Stimulated activated CD4-positive, alpha-beta T cell treated with anti-CD3 and anti-CD28 coated beads, Interleukin-2, amount 100 ng/mL, for 4 hours (primary cell): ENCODE results near the gene RNF169.
"Not testable (repeated sequence)": the region's sequence is repeated elsewhere in the genome, so short reads cannot be mapped to it uniquely, and the experiment has no call there.

Source experiments
- DNase-seq: peaks from one replicate; pipeline ENCODE4 v3.0.0-alpha.2; 2020; ENCODE audit warnings: low read depth

RNF169 gene

DNA sequence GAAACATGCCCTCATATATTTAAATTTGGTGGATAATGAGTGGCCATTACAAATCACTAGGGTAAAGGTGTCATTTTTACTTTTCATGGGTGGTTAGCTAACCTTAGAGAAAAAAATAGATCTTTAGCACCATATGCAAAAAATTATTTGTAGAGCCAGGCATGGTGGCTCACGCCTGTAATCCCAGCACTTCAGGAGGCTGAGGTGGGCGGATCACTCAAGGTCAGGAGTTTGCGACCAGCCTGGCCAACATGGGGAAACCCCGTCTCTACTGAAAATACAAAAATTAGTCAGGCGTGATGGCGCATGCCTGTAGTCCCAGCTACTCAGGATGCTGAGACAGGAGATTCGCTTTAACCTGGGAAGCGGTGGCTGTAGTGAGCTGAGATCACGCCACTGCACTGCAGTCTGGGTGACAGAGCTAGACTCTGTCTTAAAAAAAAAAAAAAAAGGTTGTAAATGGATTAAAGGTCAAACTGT, 19.6 kb downstream of the RNF169 start:
- DNase-seq = not testable (repeated sequence)

DNA sequence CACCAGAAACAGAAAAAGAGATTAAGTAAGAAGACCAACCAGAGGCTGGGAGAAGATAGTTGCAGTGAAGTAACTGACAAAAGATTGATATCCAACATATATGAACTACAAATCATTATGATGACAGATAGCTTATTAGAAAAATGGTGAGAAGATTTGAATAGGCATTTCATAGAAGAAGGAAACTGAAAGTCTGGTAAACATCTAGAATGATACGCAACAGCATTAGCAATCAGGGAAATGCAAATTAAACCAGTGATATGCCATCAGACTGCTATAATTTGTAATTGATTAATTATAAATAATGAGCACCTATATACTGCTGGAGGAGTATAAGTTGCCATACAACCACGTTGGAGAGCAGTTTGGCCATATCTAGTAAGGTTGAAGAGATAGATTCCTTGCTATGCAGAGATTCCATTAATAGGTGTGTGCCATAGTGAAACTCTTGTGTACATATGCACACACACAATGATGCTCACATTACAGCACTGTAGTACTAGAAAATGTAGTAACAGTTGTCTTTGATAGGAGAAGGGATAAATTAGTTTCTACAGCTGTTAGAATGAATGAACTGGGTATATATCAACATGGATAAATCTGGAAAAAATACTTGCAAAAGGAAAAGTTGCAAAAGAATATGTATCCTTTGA, 20.5 kb downstream of the RNF169 start:
- DNase-seq = no peak

DNA sequence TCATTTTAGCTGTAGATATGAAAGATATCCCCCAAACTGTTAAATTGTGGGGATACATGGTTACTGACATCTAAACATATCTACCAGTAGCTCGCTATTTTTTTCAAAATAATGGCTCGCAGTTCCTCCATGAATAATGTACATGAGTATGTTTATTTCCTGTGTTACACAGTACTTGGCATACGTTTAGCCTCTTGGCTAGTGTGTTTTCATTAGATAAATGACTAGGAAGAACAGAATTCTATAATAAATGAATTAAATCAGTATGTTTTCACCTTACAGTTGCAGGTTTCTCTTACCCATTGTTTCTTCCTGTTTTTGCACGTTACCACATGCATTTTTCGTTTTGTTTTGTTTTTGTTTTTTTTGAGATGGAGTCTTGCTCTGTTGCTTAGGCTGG, 21.8 kb downstream of the RNF169 start:
- DNase-seq = no peak

DNA sequence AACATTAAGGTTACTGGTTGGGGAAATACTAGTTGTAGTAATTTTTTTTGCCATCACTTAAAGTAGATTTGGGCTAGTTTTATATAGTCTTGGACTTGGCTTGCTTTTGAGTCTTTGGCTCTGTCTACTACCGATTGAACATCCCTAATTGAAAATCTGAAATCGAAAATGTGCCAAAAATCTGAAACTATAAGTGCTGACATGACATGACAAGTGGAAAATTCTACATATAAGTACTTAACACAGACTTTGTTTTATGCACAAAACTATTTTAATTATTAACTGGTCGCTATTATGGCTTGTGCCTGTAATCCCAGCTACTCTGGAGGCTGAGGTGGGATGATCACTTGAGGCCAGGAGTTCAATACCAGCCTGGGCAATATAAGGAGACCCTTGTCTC, 22.5 kb downstream of the RNF169 start:
- DNase-seq = no peak

DNA sequence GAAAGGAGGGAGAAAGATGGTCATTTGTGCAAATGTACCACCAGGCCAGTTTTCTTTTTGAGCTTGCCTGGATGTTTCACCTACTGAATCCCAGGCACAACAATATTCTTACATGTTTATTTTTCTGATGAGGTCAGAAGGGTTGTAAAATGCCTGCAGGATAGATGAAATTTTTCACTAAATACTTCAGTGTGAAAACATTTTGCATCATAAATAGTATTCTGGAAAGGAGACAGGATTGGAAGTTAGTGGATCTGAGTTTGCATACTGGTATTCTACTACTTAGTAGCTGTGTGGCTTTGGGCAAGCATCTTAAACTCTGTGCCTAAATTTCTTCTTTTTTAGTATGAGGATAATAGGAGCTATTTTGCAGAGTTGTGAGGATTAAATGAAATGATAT, 24.8 kb downstream of the RNF169 start:
- DNase-seq = no peak

DNA sequence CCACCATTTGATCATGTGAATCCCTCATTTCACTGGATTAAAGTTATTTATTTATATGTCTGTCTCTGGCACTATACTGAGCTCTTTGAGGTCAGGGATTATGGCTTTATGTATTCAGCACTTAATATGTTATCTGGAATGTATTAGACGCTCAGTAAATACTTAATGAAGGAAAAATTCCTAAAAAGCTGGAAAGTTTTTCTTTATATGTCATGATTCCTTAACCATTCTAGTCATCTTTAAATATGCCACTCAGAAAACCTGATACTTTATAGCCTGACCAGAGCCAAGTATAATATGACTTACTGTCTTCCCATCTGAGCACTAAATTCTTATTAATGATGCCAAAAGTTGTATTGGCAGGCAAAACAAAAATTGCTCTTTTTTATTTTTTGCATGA, 27.1 kb downstream of the RNF169 start:
- DNase-seq = no peak

DNA sequence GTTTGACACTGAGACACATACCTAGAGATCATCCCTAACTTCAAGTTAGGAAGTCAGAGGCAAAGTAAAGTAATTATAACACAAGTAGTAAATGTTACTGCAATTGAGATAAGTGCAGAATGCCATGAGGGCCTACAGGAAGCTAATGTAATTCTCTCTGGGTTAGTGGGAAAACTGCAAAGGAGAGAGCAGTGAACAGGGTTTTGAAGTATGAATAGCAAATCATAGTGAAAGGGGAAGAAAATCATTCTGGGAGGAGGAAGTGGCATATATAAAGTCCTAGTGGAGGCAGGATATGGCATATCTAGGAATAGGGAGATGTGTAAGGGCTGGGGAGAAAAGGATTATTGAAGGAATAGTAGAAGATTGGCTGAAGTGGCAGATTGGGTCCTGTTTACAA, 27.9 kb downstream of the RNF169 start:
- no peak for DNase-seq

DNA sequence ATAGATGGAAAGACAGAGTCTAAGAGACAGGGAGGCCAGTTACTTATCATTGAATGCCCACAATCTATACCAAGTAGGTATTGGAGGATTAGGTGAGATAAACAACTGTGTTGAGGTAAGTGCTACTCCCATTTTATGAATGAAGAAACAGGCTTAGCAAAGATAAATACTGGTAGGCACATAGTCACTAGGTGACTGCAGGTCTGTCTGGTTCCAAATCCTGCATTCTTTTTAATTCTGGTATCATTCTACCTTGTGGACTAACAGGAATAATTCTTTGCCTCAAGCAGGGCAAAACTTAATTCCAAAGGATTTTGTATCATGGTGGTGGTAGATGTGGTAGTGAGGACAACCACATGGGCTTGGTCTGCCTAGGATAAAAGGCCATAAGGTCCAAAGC, 28.4 kb downstream of the RNF169 start:
- DNase-seq = no peak

DNA sequence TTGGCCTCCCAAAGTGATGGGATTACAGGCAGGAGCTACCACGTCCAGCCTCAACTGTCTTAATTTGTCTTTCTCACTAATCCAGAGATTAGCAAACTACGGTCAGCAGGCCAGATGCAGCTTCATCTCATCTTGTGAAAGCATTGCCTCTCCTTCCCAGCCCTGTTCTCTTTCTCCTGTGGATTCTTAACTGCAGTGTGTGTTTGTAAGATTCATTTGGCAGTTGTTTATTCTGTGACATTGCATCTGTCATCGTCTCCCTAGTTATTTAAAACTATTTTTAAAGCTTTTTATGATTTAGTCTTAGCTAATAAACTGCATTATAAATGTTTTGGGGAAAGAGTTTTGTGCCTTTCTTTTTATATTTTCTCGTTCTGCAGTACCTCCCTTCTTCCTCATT, 29.2 kb downstream of the RNF169 start:
- no peak for DNase-seq

DNA sequence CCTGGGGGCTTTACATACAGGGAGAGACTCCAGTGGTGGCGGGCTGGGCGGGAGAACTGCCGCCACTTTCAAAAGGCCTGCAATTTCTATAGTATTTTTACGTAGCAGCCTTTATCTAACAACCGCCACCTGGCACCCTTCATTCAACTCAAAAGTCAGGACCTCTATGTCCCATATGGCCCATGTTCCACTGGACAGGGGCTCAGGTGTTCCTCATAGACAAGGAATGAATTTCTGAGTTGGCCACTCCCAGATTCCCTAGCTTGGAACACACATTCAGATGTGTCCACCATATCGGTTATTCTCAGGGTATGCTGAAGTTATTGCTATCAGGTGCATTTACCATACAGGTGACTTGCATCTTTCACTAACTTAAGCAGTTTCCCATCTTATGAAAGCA, 29.9 kb downstream of the RNF169 start:
- no peak for DNase-seq

DNA sequence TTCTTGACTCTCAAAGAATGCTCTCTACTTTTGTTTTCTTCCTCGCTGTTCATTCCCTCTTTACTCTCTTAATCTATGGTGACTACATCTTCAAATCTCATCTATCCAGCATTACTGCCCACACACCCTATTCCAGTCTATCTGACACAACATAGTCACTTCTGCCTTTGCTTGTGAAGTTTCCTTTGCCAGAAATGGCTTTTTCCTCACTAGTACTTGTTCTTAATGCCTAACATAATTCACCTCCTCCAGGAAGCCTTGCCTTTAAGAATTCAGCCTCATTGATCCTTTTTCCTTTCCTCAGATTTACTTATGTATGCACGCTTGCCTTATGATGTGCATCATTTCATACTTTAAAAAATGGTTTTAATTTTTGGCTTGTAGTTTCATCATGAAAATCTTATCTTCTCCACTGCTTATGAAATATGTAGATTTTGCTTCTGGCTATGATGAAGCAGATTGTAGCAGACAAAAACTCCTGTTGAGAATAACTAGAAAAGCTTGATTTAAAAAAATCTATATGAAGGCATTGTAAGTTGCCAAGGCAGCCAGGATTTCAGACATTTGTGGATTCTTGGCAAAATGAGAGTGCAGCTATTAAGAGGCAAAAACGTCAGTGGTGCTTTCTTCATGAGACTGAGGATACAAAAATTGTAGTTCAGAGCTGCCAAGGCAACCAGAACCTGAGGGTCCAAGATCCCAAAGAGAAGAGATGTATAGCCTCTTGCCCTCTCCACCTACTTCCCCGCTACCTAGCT, 31.8 kb downstream of the RNF169 start:
- DNase-seq = no peak

DNA sequence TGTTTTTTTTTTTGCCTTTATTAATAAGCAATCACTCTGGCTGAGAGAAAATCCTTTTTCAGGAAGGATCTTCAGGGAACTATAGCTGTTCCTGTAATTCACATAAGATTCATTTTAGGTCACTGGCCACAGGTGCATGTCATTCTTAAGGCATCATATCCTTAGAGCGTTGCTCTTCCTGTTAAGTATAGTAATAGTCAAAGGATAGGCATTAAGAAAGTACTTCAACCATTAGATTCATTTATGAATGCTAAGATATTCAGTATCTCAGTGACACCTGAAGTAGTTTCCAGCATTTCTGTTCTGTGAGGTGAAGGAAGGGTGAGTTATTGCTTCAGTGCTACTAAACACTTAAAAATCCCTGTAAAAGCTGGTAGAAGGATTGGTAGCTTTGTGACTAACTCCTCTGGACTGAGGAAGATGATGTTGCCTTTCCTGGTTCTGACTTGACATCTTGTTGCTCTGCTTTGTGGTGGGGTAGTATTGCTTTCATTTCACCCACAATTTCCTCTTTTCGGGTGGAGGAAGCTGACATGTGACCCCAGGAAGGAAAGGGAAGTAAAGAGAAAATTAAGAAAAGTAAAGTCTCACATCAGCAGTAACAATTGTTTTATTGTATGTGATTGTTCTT, 34.7 kb downstream of the RNF169 start:
- DNase-seq = no peak

DNA sequence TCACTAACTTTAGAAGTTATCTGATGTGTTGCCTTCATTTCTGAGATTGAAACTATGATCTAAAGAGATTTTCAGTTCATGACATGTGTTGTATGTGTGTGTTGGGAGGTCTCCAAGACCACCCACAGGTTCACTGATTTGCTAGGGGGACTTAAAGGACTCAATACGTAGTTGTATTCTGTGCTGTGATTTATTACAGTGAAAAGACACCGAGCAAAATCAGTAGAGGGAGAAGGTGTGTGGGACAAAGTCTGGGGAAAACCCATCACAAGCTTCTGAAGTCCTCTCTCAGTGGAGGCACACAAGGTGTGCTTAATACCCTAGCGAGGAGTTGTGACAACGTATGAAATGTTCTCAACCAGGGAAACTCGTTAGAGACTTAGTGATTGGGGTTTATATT, 35.6 kb downstream of the RNF169 start:
- no peak for DNase-seq

DNA sequence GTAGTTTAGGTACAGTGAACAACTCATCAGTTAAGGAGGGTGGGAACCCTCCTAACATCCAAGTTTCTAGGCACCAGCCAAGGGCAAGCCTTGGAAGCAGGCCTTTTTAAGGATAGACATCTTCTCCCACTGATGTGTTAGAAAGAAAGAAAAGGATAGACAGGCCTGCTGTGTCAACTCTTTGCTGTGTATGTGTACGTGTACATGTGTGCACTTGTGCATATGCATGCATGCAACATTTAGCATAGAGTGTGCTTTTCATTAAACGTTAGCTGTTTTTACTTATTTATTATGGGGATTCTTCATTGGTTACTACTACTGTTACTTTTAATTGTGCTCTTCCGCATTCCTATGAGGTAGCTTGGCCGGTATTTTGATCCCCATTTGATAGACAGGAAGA, 36.1 kb downstream of the RNF169 start:
- no peak for DNase-seq

DNA sequence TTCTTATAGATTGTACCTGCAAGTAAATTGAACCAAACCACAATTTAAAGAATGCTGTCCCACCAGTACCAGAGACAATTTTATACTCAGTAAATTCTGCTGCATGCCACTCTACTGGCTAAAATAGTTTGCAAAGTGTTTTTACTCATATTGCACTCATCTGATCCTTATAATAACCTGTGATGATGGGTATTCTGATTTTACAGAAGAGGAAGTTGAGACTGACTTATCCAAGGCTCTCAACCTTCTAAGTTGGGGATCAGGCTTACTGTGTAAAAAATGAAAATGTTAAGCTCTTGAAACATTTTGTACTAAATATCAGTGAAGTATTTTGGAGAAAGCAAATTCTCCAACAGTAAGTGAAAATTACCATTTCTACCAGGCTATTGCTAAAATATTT, 37.9 kb downstream of the RNF169 start:
- DNase-seq = no peak

DNA sequence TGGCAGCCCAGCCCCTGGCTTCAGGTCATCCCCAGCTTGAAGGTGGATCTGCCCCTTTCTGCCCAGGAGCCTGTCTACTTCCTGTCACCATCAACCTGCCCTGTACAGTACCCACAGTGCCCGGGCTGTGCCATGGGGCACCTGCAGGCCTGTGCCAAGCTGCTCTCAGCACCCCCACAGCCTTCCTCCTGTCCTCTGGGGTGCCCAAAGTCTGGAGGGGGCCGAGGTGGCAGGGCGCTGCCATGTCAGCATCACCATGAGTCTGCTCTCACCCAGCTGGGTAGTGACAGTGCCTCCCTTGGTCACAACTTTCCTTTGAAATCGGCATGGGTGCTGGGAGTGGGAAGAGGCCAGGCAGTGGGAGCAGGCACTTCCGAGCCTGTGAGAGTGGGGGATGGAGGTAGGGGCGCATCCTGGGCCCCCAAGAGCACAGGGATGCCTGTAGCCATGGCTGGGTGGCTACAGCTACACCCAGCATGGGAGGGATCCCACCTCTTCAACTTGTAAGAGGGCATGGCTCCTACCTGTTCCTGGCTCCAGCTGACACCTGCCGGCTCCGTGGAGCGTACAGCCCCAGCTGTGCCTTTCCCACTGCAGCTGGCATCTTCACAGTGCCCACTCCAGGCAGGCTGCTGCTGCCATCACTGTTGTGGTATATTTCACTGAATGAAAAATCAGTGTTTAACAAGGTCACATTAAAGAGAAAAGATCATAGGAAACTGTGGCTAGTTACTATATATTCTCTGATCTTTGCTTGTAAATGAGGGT, 42.9 kb downstream of the RNF169 start:
- no peak for DNase-seq

DNA sequence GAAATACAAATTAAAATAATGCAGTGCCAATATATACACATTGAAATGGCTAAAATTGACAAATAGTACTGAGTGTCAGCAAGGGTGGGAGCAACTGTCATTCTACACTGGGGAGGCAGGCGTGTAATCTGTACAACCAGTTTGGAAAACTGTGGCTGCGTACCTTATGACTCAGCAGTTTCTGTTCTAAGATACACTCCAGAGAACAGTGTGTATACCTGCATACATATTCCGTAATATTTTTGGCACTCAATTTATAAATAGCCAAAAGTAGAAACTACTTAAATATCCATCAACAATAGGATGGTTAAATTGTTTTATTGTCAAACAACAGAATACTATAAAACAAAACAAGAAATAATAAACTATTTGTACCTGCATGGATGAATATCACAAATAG, 57.6 kb downstream of the RNF169 start:
- DNase-seq = no peak

DNA sequence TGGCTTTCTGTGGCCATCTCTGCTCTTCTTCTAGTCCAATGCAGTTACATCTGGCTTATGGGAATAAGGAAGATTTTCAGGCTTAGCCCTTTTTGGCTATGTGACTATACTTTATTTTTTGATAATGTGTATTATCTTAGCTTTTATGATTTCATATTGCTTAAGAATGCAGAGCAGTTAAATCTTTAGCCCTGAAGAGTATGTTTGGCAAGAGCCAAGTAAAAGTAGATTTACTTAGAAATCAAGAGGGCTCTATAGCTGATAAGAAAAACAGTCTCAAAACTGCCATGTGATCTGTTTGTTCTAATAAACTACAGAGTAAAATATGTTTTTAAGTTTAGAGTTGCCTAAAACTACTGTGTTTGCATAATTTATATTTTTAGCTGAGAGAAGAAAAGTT, 61.2 kb downstream of the RNF169 start:
- DNase-seq = no peak

DNA sequence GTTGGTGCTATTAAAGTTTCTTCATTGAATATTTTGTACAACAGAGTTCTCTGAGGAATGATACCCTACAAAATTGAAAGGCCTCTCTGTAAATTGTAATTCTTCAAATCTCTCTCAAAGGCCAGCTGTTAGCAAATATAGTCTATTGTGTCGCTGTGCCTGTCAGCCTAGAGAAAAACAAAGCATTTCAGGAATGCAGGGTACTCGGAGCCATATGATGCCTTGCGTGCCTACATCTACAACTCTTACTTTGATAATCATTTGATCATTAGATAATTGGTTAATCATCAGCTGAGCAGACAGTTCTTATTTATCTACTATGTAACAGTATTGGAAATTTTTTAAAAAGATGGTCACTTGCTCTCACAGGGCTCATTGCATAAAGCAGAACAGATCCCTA, 67.3 kb downstream of the RNF169 start:
- DNase-seq = no peak

DNA sequence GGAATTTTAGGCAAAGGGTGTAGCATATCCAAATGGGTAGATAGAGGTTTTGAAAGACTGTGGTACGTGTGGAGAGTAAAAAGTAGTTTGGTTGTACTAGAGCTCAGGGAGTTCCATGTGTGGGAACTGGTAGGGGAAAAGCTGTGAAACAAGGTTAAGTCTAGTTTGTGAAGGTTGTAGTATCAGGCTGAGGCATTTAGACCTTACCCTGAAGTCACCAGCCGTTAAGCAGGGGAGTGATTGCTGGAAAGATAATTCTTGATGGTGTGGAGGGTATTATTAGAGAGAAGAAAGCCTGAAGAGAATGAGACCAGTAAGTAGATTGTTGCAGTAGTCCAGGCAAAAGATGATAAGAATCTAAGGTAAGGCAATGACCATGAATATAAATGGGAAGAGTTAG, 68.0 kb downstream of the RNF169 start:
- no peak for DNase-seq

DNA sequence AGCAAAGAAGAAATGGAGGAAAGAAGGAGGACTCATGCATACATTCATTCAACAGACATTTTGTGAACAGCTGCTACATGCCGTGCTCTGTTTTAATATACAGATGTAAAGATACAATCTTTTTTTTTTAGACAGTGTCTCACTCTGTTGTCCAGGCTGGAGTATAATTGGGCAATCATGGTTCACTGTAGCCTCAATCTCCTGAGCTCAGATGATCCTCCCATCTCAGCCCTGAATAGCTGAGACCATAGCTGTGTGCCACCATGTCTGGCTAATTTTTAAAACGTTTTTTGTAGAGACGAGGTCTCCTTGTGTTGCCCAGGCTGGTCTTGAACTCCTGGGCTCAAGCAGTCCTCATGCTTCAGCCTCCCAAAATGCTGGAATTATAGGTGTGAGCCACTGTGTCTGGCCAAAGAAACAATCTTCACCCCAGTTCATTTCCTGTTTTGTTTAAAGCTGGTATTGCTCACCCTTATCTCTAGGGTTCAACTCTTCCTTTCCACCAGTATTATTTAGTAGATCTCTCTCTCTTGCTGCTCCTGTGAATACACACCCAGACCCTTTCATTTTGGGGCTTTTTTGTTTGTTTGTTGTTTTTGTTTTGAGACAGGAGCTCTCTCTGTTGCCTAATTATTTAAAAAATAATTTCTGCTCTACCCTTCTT, 69.8 kb downstream of the RNF169 start:
- DNase-seq = no peak

DNA sequence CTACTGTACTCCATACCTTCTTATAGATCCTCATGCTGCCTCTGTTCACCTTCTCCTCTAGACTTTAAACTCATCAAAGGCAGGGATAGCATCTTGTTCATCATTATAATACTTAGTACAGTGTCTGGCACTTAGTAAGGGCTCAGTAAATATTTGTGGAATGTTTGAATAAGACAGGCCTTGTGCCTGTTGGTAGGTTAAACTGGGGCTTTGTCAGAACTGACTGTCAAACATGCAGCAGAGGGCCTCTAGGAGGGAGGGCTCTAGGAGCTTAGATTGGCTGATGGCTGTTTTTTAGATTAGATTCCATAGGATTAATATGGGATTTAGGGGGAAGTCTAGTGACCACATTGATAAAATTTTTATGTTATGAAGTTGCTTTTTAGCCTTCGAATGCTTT, 70.8 kb downstream of the RNF169 start:
- DNase-seq = no peak
